ENCODE measurements around the gene CNOT11.
"Not testable (repeated sequence)": the region's sequence is repeated elsewhere in the genome, so short reads cannot be mapped to it uniquely, and the experiment has no call there.

Gene CNOT11

DNA sequence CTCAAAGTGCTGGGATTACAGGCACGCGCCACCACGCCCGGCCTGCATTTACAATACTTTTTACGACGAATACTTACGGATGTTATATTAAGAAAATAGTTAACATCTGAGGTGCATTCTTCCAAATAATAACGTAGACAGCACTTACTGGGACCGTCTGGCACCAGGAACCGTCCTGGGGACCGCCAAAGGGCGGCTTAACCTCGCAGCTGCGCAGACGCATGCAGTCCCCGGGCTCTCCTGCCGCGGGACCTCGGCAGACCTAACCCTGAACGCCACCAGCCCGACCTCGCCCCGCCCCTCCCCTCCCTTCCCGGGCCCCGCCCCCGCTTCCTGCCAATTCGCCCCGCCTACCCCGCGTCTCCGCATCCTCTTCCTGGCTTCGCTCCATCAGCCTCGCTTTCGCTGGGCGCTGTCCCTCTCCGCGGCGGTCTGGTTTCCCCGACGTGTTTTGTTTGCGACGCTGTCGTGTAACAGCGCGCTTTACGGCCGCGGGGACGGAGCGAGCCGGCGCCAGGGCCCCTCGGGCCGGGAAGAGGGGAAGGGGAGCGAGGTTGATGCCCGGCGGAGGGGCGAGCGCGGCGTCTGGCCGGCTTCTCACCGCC lies at the start of gene CNOT11:
Gene CNOT11 (plus strand): TSS at position 479 of the 605 bp plus-strand sequence. CDS start 79 bp downstream, at position 558.
- peak; percentile 99 for DNase-seq

DNA sequence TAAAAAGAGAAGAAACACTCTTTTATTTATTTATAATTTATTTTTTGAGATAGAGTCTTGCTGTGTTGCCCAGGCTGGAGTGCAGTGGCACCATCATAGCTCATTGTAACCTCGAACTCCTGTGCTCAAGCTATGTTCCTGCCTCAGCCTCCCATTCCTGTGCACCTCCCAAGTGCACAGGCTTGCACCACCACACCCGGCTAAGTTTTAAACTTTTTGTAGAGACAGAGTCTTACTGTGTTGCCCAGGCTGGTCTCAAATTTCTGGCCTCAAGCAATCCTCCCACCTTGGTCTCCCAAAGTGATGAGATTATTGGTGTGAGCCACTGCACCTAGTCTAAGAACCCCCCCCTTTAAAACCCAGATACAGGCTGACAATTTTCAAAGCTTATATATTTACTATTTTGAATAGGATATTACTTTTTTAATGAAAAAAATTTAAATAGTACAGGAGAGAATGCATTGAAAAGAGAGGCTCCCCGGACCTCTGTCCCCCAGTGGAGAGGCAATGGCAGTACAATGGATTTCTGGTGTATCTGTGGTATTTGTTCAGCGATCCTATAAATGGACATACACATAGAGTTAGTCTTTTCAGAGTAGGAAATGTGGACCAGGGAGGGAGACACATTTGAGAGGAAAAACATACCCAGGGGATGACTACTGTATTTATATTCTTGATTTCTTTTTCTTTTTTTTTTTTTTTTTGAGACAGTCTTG lies 48.1 kb upstream of the CNOT11 start:
- DNase-seq: no peak

DNA sequence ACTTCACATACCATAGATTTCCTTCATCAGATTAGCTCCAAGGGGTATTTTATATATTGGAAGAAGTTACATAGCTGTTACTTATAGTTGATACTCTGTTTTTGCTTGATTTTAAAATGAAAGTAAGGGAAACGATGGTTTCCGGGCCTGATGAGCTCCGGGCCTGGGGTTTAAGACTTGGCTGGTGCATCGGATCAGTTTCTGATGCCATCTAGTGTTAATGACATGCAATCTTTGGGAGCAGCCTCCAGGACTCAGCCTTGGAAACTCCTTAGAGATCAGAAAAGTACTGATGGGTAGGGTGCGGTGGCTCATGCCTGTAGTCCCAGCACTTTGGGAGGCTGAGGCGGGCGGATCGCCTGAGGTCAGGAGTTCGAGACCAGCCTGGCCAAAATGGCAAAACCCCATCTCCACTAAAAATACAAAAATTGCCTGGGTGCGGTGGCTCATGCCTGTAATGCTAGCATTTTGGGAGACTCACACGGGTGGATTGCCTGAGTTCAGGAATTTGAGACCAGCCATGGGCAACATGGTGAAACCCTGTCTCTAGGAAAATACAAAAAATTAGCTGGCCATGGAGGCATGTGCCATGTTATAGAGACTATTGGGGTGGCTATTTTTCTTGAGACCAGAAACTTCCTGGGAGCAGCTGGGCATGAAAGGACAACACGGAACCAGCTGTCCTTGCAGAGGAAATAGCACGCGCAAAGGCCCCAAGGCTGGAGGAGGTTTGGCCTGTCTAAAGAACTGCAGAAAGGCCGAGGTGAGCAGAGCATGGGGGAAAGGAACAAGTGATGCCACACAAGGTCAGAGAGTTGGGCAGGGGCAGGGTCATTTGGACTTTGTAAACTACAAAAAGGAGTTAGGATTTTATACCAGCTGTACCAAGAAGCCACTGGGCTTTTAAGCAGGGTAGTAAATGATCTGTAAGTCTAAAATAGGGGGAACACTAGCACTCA lies 46.9 kb upstream of the CNOT11 start:
- DNase-seq: peak; percentile 30 to 32

DNA sequence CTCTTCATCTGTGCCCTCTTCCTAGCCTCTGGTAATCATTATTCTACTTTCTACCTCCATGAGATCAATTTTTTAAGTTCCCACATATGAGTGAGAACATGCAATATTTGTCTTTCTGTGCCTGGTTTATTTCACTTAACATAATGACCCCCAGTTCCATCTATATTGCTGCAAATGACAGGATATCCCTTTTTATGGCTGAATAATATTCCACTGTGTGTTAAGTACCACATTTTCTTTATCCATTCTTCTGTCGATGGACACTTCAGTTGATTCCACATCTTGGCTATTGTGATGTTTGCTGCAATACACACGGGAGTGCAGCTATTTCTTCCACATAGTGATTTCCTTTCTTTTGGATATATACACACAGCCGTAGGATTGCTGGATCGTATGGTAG lies 43.9 kb upstream of the CNOT11 start:
- no peak for DNase-seq

DNA sequence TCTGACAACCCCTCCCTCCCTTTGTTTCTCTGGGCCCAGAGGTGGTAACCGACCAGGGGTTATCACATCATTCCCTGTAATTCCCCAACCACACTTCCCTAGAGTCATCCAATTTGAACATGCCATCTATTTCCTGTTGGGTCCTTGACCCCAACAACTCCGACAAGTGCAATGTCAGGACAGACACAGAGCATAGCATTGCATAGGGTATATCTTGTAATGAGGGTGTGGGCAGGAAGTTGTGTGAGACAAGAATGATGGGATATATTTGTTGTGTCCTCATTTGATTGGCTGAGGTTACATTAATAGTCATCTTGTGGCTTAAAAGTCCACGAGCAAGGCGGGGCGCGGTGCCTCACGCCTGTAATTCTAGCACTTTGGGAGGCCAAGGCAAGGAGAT lies 33.4 kb upstream of the CNOT11 start:
- DNase-seq: no peak

DNA sequence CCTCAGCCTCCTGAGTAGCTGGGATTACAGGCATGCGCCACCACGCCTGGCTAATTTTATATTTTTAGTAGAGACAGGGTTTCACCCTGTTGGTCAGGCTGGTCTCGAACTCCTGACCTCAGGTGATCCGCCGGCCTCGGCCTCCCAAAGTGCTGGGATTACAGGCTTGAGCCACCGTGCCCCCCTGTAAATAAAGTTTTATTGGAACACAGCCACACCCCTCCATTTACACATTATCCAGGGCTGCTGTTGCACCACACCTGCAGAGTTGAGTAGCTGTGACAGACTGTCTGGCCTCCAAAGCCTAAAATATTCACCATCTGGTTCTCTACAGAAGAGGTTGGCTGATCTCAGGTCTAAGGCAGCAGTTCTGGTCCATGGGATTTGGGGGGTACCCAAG lies 32.6 kb upstream of the CNOT11 start:
- DNase-seq: not testable (repeated sequence)

DNA sequence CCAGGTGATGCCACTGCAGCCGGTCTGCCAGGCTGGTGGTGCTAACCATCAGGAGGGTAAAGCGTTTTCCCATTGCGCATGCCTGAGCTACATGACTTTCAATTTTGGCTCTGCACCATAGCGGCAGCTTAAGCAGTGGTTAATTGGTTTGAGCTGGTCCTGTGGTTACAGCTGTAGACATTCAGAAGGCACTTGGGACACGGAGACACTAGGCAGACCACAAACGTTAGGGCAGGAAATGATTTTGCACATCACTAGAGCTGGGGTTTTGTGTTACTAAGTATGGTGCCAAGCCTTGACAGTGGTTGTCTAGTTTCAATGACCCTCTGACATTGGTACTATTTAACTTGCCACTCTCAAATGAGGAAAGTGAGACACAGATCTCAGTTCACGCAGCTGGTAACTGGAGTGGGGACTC lies 28.9 kb upstream of the CNOT11 start:
- peak; percentile 2 to 5 for DNase-seq

DNA sequence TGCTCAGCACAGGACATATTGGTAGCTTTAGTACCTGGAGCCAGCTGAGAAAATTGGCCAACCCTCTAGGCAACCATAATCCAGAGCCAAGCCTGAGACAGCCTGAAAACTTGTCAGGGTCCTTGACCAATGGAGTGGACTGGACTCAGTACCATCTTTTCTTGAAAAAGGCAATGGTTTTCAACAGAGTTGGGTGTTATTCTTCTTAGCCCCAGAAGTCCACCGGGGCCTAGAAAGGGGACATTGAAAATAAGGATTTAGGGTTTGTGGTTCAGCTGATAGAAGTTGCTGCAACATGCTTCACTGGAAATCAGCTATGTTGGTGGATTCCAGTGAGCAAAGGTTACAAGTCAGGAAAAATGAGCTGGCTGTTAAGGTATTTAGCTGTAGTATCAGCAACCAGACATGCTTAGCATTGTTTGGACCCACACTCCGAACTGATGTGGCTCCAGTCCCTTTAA lies 22.1 kb upstream of the CNOT11 start:
- no peak for DNase-seq

DNA sequence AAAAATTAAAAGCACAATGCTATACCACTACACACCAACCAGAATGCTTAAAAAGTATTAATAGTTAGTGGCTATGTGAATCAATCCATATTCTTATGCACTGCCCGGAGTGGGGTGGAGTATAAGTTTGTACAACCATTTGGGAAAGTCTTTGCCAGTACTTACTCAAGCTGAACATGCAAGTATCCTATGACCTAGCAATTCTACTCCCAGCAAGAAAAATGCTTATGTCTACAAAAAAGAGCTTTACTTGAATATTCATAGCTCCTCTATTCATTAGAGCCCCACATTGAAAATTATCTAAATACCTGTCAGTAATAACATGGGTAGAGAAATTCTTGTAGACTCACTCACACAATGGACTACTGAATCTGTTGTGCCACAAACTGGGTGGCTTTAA lies 21.4 kb upstream of the CNOT11 start:
- DNase-seq: no peak

DNA sequence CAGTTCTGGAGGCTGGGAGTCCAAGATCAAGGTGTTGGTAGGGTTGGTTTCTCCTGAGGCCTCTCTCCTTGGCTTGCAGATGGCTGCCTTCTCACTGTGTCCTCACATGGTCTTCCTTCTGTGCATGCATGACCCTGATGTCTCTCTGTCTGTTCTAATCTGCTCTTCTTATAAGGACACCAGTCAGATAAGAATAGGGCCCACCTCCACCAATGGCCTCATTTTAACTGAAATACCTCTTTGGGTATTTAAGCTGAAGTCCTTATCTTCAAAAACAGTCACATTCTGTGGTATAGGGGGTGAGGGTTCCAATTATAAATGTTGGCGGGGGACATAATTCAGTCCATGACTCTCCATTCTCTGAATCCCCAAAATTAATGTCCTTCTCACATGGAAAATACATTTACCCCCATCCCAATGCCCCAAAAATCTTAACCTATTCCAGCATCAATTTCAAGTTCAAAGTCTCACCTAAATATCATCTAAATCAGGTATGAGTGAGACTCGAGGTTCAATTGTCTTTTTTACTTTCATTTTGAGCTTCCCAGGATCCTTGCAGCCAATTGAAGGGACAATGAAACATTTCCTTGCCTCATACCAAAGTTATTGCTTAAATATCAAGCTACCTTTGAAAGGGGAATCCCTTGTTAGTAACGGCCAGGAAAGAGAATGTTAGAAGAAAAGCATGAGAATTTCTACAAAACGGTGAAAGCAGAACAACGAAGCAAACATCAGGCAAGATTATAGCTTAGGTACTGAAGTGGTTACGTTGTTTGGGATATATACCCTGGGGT lies 20.6 kb upstream of the CNOT11 start:
- DNase-seq: no peak

DNA sequence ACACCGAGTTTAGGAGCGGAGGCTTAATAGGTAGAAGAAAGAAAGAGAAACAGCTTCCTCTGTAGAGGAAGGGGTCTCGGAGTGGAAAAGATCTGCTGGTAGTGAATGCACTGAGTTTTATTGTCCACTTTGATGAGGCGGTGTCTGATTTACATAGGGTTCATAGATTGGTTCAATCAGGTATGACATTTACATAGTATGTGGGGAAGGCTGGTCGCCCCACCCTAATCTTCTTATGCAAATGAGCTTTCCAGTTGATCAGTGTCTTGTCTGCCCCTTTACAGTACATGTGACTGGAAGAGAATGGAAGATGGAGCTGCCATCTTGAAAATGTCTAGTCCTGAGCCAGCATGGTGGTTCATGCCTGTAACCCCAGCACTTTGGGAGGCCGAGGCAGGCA lies 19.9 kb upstream of the CNOT11 start:
- DNase-seq: no peak

DNA sequence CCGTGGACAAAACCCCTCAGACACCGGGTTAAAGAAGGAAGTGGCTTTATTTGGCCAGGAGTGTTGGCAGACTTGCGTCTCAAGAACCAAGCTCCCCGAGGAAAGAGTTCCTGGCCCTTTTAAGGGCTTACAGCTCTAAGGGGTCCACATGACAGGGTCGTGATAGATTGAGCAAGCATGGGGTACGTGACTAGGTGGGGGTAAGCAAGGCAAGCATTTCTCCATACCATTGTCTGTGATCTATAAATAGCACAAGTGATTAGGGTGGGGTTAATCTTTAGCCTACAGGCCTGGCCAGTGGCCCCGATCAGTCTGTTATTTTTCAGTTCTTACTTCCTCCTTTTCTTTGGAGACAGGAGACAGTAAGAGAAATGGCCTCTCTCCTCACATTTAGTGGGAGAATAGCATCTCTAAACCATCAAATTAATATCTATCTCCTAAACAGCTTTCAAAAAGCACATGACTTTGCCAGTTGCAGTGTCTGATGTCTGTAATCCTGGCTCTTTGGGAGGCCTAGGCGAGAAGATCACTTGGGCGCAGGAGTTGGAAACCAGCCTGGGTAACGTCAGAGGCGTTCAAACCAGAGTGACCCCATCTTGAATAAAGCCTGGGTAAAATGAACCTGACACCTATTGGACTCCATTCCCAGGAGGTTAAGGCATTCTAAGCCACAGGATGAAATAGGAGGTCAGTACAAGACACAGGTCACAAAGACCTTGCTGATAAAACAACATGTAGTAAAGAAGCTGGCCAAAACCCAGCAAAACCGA lies 18.3 kb upstream of the CNOT11 start:
- no peak for DNase-seq

DNA sequence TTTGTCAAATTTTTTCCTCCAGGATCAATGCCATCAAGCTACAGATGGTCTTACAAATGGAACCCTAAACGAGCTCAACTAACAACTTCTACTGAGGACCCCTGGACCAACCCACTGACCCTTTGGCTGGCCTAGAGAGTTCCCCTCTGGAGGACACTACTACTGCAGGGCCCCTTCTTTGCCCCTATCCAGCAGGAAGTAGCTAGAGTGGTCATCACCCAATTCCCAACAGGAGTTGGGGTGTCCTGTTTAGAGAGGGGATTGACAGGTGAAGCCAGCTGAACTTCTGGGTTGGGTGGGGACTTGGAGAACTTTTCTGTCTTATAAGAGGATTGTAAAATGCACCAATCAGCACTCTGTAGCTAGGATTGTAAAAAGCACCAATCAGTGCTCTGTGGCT lies 16.7 kb upstream of the CNOT11 start:
- DNase-seq: not testable (repeated sequence)

DNA sequence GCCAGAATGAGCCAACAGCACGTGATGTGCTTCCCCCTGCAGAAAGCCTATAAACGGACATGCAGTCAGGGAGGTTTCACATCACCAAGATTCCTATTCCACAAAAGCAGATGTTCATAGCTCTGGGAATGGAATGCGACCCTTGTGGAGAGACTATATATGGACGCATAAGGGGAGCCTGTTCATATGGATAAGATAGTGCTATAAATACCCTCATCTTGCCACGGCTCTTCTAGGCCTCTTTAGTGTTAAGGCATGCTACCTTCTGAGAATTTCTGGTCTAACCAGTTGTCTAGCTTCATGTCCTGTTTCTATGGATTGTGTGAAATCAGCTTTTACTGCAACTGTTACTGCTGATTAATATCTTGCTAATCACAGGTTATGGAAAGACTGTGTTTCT lies 14.7 kb upstream of the CNOT11 start:
- DNase-seq: not testable (repeated sequence)

DNA sequence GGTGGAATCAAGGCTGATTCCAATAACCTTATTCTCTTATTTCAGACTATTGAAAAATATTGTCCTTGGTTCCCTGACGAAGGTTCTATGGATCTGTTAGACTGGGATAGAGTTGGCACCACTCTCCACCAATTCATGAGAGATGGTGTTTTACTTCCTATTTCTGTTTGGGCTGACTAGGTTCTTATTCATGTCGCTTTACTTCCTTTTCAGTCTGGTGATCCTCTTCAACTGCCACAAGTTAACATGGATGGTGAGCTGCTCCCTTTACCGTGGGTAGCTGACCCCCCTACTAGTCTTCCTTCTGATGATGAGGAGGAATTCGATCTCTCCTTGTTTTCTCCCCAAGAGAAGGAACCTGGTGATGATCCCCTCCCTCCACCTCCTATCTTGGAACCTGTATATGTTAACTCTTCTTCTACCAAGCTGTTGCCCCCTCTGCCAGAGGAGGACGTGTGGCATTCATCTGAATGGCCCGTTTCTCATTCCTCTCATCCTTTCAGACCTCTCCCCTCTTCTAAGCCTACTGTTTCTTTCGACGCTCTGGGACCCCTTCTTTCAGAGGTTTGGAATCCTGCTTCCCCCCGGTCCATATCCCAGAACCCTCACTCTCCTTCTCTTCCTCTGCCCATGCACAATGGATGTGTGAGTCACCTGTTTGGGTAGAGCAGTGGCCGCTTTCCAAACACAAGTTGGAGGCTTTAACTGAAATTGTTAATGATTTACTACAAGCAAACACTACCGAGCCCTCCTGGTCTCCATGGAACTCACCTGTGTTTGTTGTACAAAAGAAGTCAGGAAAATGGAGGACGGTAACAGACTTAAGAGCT lies 13.5 kb upstream of the CNOT11 start:
- no peak for DNase-seq

DNA sequence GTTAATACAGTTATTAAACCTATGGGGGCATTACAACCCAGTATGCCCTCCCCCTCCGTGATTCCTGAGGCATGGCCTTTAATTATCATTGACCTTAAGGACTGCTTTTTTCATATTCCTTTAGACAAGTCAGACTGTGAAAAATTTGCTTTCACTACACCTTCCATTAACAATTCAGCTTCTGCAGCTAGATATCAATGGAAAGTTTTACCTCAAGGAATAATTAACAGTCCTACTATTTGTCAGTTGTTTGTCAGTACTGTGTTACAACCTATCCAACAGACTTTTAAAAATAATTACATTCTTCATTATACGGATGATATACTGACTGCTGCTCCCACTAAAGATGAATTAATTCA lies 12.9 kb upstream of the CNOT11 start:
- not testable (repeated sequence) for DNase-seq

DNA sequence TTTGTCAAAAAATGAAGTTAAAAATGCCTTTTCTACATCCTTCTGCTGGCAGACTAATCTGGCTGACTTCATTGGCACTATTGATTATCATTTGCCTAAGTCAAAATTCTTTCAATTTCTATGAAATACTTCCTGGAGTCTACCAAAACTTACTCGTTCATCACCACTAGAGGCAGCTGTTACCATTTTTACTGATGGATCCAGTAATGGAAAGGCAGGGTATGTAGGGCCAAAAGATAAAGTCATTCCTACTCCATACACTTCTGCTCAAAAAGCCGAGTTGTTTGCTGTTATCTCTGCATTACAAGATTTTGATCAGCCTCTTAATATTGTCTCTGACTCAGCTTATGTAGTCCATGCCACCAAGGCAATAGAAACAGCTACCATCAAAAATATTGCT lies 12.0 kb upstream of the CNOT11 start:
- not testable (repeated sequence) for DNase-seq

DNA sequence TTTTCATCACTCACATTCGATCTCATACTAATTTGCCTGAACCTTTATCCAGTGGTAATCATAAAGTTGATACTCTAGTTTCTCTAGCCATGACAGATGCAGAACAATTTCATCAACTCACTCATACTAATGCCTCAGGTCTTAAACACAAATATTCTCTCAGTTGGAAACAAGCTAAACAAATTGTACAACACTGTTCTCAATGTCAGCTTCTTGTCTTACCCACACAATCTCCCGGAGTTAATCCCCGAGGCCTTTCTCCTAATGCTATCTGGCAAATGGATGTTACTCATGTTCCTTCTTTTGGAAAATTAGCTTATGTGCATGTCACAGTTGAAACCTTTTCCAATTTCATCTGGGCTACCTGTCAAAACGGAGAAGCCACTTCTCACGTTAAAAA lies 11.5 kb upstream of the CNOT11 start:
- DNase-seq: no peak

DNA sequence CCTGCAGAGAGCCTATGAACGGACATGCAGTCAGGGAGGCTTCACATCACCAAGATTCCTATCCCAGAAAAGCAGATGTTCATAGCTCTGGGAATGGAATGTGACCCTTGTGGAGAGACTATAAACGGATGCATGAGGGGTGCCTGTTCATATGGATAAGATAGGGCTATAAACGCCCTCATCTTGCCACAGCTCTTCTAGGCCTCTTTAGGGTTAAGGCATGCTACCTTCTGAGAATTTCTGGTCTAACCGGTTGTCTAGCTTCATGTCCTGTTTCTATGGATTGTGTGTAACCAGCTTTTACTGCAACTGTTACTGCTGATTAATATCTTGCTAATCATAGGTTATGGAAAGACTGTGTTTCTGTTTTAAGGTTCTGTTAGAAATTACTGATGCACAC lies 8.3 kb upstream of the CNOT11 start:
- not testable (repeated sequence) for DNase-seq

DNA sequence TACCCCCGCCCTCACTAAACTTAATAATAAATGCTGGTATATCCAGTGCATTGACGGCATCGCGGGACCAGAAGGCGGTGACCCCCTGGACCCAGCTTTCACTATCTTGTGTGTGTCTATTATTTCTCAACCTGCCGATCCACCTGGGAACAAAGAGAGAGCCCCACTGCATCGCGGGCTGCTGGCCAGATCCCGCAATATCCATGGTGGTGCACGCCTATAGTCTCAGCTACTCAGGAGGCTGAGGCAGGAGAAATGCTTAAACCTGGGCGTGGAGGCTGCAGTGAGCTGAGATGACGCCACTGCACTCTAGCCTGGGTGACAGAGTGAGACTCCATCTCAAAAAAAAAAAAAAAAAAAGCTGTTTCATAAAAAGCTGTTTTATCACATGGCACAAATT lies 7.8 kb upstream of the CNOT11 start:
- DNase-seq: not testable (repeated sequence)

DNA sequence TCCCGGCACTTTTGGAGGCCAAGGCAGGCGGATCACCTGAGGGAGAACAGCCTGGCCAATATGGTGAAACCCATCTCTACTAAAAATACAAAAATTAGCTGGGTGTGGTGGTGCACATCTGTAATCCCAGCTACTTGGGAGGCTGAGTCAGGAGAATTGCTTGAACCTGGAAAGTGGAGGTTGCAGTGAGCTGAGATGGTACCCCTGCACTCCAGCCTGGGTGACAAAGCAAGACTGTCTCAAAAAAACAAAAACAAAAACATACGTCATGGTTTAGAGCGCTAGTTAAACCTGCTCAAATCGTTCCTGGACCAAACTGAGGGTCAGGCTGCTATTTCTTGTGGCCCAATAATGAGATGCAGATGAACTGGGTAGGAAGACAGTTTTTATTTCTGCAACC lies 7.2 kb upstream of the CNOT11 start:
- not testable (repeated sequence) for DNase-seq

Data from activated CD4-positive, alpha-beta T cell treated with anti-CD3 and anti-CD28 coated beads, Interleukin-2, amount 50 U/mL, for 4 hours (primary cell).